ENCODE results near the gene GPC6. TPM values are rescaled to one million over a fixed set of nuclear protein-coding genes. Genes with fewer than 3 reads are reported as not detected.
"Not testable (repeated sequence)": the region's sequence is repeated elsewhere in the genome, so short reads cannot be mapped to it uniquely, and the experiment has no call there.

GPC6 gene
- total RNA-seq, 1 donor from 2014 or later = 20.1 TPM

- no peak for DNase-seq (ENCODE audit: low read depth)
Observed at GRCh38 chr13:94270556-94270955, 1043.9 kb downstream of the GPC6 start.

GRCh38 chr13:94272038-94272437, 1045.4 kb downstream of the GPC6 start:
- DNase-seq (ENCODE audit: low read depth) = no peak

- no peak for DNase-seq (ENCODE audit: low read depth)
Observed at GRCh38 chr13:94280349-94280748, 1053.7 kb downstream of the GPC6 start.

- no peak for DNase-seq (ENCODE audit: low read depth)
Observed at GRCh38 chr13:94280845-94281244, 1054.2 kb downstream of the GPC6 start.

GRCh38 chr13:94286581-94286980, 1060.0 kb downstream of the GPC6 start:
- DNase-seq (ENCODE audit: low read depth) = peak; percentile 26

- DNase-seq (ENCODE audit: low read depth) = no peak
Observed at GRCh38 chr13:94291631-94292322, 1065.2 kb downstream of the GPC6 start.

- DNase-seq (ENCODE audit: low read depth) = no peak
Observed at GRCh38 chr13:94292323-94292640, 1065.7 kb downstream of the GPC6 start.

- no peak for DNase-seq (ENCODE audit: low read depth)
Observed at GRCh38 chr13:94296471-94296870, 1069.9 kb downstream of the GPC6 start.

- DNase-seq (ENCODE audit: low read depth) = peak; percentile 64
Observed at GRCh38 chr13:94298346-94298745, 1071.7 kb downstream of the GPC6 start.

GRCh38 chr13:94300401-94300800, 1073.8 kb downstream of the GPC6 start:
- no peak for DNase-seq (ENCODE audit: low read depth)

GRCh38 chr13:94301487-94301886, 1074.9 kb downstream of the GPC6 start:
- DNase-seq (ENCODE audit: low read depth) = no peak

GRCh38 chr13:94302847-94303565, 1076.4 kb downstream of the GPC6 start:
- not testable (repeated sequence) for DNase-seq (ENCODE audit: low read depth)

GRCh38 chr13:94303644-94304174, 1077.1 kb downstream of the GPC6 start:
- DNase-seq (ENCODE audit: low read depth) = no peak

GRCh38 chr13:94305033-94305432, 1078.4 kb downstream of the GPC6 start:
- no peak for DNase-seq (ENCODE audit: low read depth)

- DNase-seq (ENCODE audit: low read depth) = peak; percentile 88
Observed at GRCh38 chr13:94305463-94305862, 1078.9 kb downstream of the GPC6 start.

GRCh38 chr13:94305934-94306333, 1079.3 kb downstream of the GPC6 start:
- peak; percentile 56 for DNase-seq (ENCODE audit: low read depth)

GRCh38 chr13:94308832-94309231, 1082.2 kb downstream of the GPC6 start:
- no peak for DNase-seq (ENCODE audit: low read depth)

- no peak for DNase-seq (ENCODE audit: low read depth)
Observed at GRCh38 chr13:94309576-94309975, 1083.0 kb downstream of the GPC6 start.

- DNase-seq (ENCODE audit: low read depth) = peak; percentile 83
Observed at GRCh38 chr13:94309997-94310855, 1083.6 kb downstream of the GPC6 start.

- DNase-seq (ENCODE audit: low read depth) = no peak
Observed at GRCh38 chr13:94311893-94312292, 1085.3 kb downstream of the GPC6 start.

GRCh38 chr13:94312511-94313216, 1086.1 kb downstream of the GPC6 start:
- no peak for DNase-seq (ENCODE audit: low read depth)
